Measurements from ENCODE around the gene DLST.
A peak's percentile ranks its signal among the peaks of the same experiment; 100 is the strongest.

GRCh38 chr14:74913986-74914573, 32.4 kb downstream of the DLST start:
- TF ChIP-seq CTCF (IDR thresholded peaks at IDR 0.05; ENCODE audit: low read length) (peak; percentile 76), EZH2 (IDR thresholded peaks at IDR 0.05; ENCODE audit: borderline replicate concordance, low read length) (no peak)

All from OCI-LY1 (cell line).